Measurements from ENCODE around the gene LRRN2.

Gene LRRN2

GRCh38 chr1:204680051-204680450, 5.5 kb downstream of the LRRN2 start:
- peaks cover 3% of the 10 kb centered on the region; the same call in 1 of the 2 replicates for H3K4me1 ChIP-seq
- no peaks in the 10 kb centered on the region for H3K27me3 ChIP-seq
- TF ChIP-seq, protein P1, sequence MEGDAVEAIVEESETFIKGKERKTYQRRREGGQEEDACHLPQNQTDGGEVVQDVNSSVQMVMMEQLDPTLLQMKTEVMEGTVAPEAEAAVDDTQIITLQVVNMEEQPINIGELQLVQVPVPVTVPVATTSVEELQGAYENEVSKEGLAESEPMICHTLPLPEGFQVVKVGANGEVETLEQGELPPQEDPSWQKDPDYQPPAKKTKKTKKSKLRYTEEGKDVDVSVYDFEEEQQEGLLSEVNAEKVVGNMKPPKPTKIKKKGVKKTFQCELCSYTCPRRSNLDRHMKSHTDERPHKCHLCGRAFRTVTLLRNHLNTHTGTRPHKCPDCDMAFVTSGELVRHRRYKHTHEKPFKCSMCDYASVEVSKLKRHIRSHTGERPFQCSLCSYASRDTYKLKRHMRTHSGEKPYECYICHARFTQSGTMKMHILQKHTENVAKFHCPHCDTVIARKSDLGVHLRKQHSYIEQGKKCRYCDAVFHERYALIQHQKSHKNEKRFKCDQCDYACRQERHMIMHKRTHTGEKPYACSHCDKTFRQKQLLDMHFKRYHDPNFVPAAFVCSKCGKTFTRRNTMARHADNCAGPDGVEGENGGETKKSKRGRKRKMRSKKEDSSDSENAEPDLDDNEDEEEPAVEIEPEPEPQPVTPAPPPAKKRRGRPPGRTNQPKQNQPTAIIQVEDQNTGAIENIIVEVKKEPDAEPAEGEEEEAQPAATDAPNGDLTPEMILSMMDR (IDR thresholded peaks at IDR 0.05; ENCODE audit: low read depth, low read length) = no peak
- no peak for DNase-seq
- peaks cover 1% of the 10 kb centered on the region; the same call in 1 of the 2 replicates for H3K36me3 ChIP-seq
- H3K9me3 ChIP-seq = no peaks in the 10 kb centered on the region
- no peak overlapping the region for H3K4me3 ChIP-seq (ENCODE audit: low read depth, low read length)

GRCh38 chr1:204678721-204679475, 6.6 kb downstream of the LRRN2 start:
- Histone ChIP-seq H3K9me3 (no peaks in the 10 kb centered on the region), H3K4me3 (ENCODE audit: low read depth, low read length) (no peak overlapping the region), H3K27me3 (no peaks in the 10 kb centered on the region), H3K4me1 (peaks cover 10% of the 10 kb centered on the region), H3K36me3 (peaks cover 9% of the 10 kb centered on the region; the same call in 1 of the 2 replicates)
- DNase-seq = no peak
- TF ChIP-seq, protein P1 (IDR thresholded peaks at IDR 0.05; ENCODE audit: low read depth, low read length) = no peak

GRCh38 chr1:204677864-204678263, 7.7 kb downstream of the LRRN2 start:
- H3K9me3 ChIP-seq = no peaks in the 10 kb centered on the region
- H3K27me3 ChIP-seq = no peaks in the 10 kb centered on the region
- H3K4me3 ChIP-seq (ENCODE audit: low read depth, low read length) = no peak overlapping the region
- H3K4me1 ChIP-seq = peaks cover 12% of the 10 kb centered on the region
- TF ChIP-seq, protein P1 (IDR thresholded peaks at IDR 0.05; ENCODE audit: low read depth, low read length) = no peak
- DNase-seq = no peak
- H3K36me3 ChIP-seq = peaks cover 9% of the 10 kb centered on the region; the same call in 1 of the 2 replicates

- peaks cover 9% of the 10 kb centered on the region; the same call in 1 of the 2 replicates for H3K36me3 ChIP-seq
- H3K4me3 ChIP-seq (ENCODE audit: low read depth, low read length) = no peak overlapping the region
- H3K4me1 ChIP-seq = peaks cover 12% of the 10 kb centered on the region
Measured at GRCh38 chr1:204676043-204676442, 9.5 kb downstream of the LRRN2 start.

DNA sequence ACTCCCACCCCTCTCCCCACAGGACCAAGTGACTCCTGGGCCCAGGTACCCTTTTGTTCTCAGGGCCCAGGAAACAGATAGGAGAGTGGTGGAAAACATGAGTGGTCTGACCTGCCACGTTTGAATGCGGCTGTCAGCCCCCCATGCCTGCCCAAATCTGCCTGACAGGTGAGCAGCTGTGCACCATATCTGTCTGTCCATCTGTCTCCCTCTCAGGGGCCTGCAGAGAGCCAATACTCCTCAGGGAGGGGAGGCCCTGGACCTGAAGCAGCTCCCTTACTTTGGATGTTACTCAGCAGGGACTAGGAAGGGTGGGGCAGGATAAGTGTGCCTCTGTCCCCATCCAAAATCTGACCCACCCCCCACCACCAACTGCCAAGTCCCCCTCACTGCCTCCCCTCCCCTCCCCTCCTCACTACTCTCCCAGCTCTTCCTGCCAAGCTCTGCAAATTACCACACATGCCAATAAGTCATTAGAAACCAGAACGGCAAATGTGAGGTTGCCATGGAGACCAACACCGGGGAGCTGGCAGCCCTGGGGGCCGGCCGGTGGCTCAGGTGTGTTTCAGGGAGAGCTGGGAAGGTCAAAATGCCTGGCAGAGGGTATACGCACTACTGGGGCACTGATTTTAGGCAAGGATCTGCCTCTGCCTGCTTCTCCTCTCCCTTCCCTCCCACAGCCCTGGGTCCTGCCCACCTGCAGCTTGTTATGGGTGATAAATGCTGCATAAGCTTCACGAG, 11.5 kb downstream of the LRRN2 start:
- H3K4me3 ChIP-seq (ENCODE audit: low read depth, low read length) = no peak overlapping the region
- H3K36me3 ChIP-seq = peaks cover 9% of the 10 kb centered on the region; the same call in 1 of the 2 replicates
- H3K9me3 ChIP-seq = no peaks in the 10 kb centered on the region
- no peak for DNase-seq
- no peaks in the 10 kb centered on the region for H3K27me3 ChIP-seq
- H3K4me1 ChIP-seq = peaks cover 12% of the 10 kb centered on the region
- TF ChIP-seq, protein P1 (IDR thresholded peaks at IDR 0.05; ENCODE audit: low read depth, low read length) = no peak

More at GRCh38 chr1:204676043-204676442, 9.5 kb downstream of the LRRN2 start:
- TF ChIP-seq, protein P1 (IDR thresholded peaks at IDR 0.05; ENCODE audit: low read depth, low read length) = no peak
- no peaks in the 10 kb centered on the region for H3K9me3 ChIP-seq
- no peak for DNase-seq
- H3K27me3 ChIP-seq = no peaks in the 10 kb centered on the region
